ENCODE data around the gene MYLK4. TPM values are rescaled to one million over a fixed set of nuclear protein-coding genes. Genes with fewer than 3 reads are reported as not detected.

The MYLK4 gene
- total RNA-seq, 1 experiment from 2014 or later = 1.6 TPM

- Histone ChIP-seq H3K79me2 (ENCODE audit: low read depth) (no peaks in the 10 kb centered on the region), H3K4me2 (no peak overlapping the region), H3K4me1 (replicated peaks; ENCODE audit: insufficient read depth) (peaks cover 12% of the 10 kb centered on the region), H3K9me3 (ENCODE audit: insufficient read depth, low read depth) (no peaks in the 10 kb centered on the region), H4K20me1 (ENCODE audit: insufficient read depth) (no peaks in the 10 kb centered on the region), H3K27me3 (ENCODE audit: insufficient read depth, low read depth) (no peaks in the 10 kb centered on the region), H3K4me3 (no peak overlapping the region), H3K27ac (no peak overlapping the region), H3K9me2 (ENCODE audit: insufficient read depth) (no peaks in the 10 kb centered on the region), H3F3A (ENCODE audit: insufficient read depth, low read depth) (peaks cover 5% of the 10 kb centered on the region; the same call in 1 of the 2 replicates), H2AFZ (no peak overlapping the region), H3K36me3 (ENCODE audit: low read depth) (no peaks in the 10 kb centered on the region)
- POLR2A ChIA-PET (ENCODE audit: unreplicated experiment) = no interaction called here
- CTCF ChIA-PET = no interaction called here
- intact Hi-C loops (cut with micrococcal nuclease; ENCODE audit: unreplicated experiment) = loop anchor here (2.0 kb wide), 2 partner anchors 1029 to 1039 kb away; no protein-coding TSS in a partner anchor
- BruUV-seq (replicated peaks) = no TSS peak
- no peak for TF ChIP-seq EZH2 (IDR thresholded peaks at IDR 0.05; ENCODE audit: low read depth)
- no peak for TF ChIP-seq CTCF (conservative IDR thresholded peaks at IDR 0.05)
- no peak for DNase-seq
These were observed 114.8 kb downstream of the MYLK4 start for GRCh38 chr6:2635911-2636310.

- no peaks in the 10 kb centered on the region for H3K9me3 ChIP-seq (ENCODE audit: insufficient read depth, low read depth)
- no peaks in the 10 kb centered on the region for H3K36me3 ChIP-seq (ENCODE audit: low read depth)
- peak; percentile 37 to 83 for DNase-seq
- no peaks in the 10 kb centered on the region for H3K9me2 ChIP-seq (ENCODE audit: insufficient read depth)
- no peaks in the 10 kb centered on the region for H4K20me1 ChIP-seq (ENCODE audit: insufficient read depth)
- POLR2A ChIA-PET (ENCODE audit: unreplicated experiment) = interaction anchor here (0.5 kb wide), 1 partner anchor 454 kb away, joined by 10 read pairs; no protein-coding TSS in a partner anchor
- intact Hi-C loops (cut with micrococcal nuclease; ENCODE audit: unreplicated experiment) = loop anchor here (1.0 to 5.0 kb wide), 7 partner anchors 186 to 1038 kb away; no protein-coding TSS in a partner anchor
- H3K79me2 ChIP-seq (ENCODE audit: low read depth) = no peaks in the 10 kb centered on the region
- peaks cover 16% of the 10 kb centered on the region for H3F3A ChIP-seq (ENCODE audit: insufficient read depth, low read depth)
- H3K4me3 ChIP-seq = peak overlapping the region; percentile 33; the same call in 1 of the 2 replicates
- H3K4me2 ChIP-seq = peak overlapping the region; percentile 53
- H3K27me3 ChIP-seq (ENCODE audit: insufficient read depth, low read depth) = no peaks in the 10 kb centered on the region
- peaks cover 25% of the 10 kb centered on the region for H3K4me1 ChIP-seq (replicated peaks; ENCODE audit: insufficient read depth)
- H3K27ac ChIP-seq = no peak overlapping the region
- BruUV-seq (replicated peaks) = no TSS peak
- H2AFZ ChIP-seq = peak overlapping the region; percentile 70
- TF ChIP-seq CTCF (conservative IDR thresholded peaks at IDR 0.05) (peak; percentile 90), EZH2 (IDR thresholded peaks at IDR 0.05; ENCODE audit: low read depth) (no peak)
- CTCF ChIA-PET = interaction anchor here (0.6 to 2.3 kb wide), 6 partner anchors 23 to 1036 kb away, joined by 3 to 7 read pairs (median 6); no protein-coding TSS in a partner anchor
These were observed 116.4 kb downstream of the MYLK4 start for GRCh38 chr6:2634139-2634964.

- no peak overlapping the region for H2AFZ ChIP-seq
- H3K9me2 ChIP-seq (ENCODE audit: insufficient read depth) = no peaks in the 10 kb centered on the region
- no peak overlapping the region for H3K4me3 ChIP-seq
- peaks cover 25% of the 10 kb centered on the region for H3K4me1 ChIP-seq (replicated peaks; ENCODE audit: insufficient read depth)
- H4K20me1 ChIP-seq (ENCODE audit: insufficient read depth) = no peaks in the 10 kb centered on the region
- no peak for TF ChIP-seq EZH2 (IDR thresholded peaks at IDR 0.05; ENCODE audit: low read depth)
- no peak for TF ChIP-seq CTCF (conservative IDR thresholded peaks at IDR 0.05)
- ChIA-PET POLR2A (ENCODE audit: unreplicated experiment) (no interaction called here), CTCF (interaction anchor here (0.6 to 2.3 kb wide), 5 partner anchors 22 to 1036 kb away, joined by 3 to 7 read pairs (median 5); no protein-coding TSS in a partner anchor)
- BruUV-seq (replicated peaks) = no TSS peak
- intact Hi-C loops (cut with micrococcal nuclease; ENCODE audit: unreplicated experiment) = loop anchor here (1.0 to 5.0 kb wide), 7 partner anchors 185 to 1037 kb away; no protein-coding TSS in a partner anchor
- H3K27me3 ChIP-seq (ENCODE audit: insufficient read depth, low read depth) = no peaks in the 10 kb centered on the region
- DNase-seq = no peak
- no peaks in the 10 kb centered on the region for H3K9me3 ChIP-seq (ENCODE audit: insufficient read depth, low read depth)
- H3K27ac ChIP-seq = no peak overlapping the region
- H3K79me2 ChIP-seq (ENCODE audit: low read depth) = no peaks in the 10 kb centered on the region
- H3F3A ChIP-seq (ENCODE audit: insufficient read depth, low read depth) = peaks cover 16% of the 10 kb centered on the region
- no peaks in the 10 kb centered on the region for H3K36me3 ChIP-seq (ENCODE audit: low read depth)
- no peak overlapping the region for H3K4me2 ChIP-seq
These were observed 117.0 kb downstream of the MYLK4 start for GRCh38 chr6:2633736-2634135.
